ENCODE results near the gene A3GALT2.

GRCh38 chr1:33343539-33343938 lies 22.6 kb upstream of the A3GALT2 start:
- TF ChIP-seq YY1 (IDR thresholded peaks at IDR 0.05; ENCODE audit: insufficient read depth, insufficient read length) (no peak), SUZ12 (IDR thresholded peaks at IDR 0.05; ENCODE audit: extremely low read depth, insufficient read depth, insufficient read length) (no peak), ZNF274 (IDR thresholded peaks at IDR 0.05; ENCODE audit: low read depth, low read length) (no peak)

Measured in NT2/D1 (cell line).